Naive thymus-derived CD8-positive, alpha-beta T cell (primary cell): ENCODE measurements around the gene ZNF670. TPM values are rescaled to one million over a fixed set of nuclear protein-coding genes. Genes with fewer than 3 reads are reported as not detected.
A peak's percentile ranks its signal among the peaks of the same experiment; 100 is the strongest.

Source experiments
- ATAC-seq, 2 donors: fragments of 150-1000 bp; cut with Tn5 transposase in 1 of 2; sonication (Bioruptor Pico), chemical (Tn5 transposase) in 1 of 2; 1 replicate in 1 of 2; 2 replicates in 1 of 2; pipeline ENCODE4 v1.10.0; 2021; ENCODE audit warnings: mild to moderate bottlenecking in 2 of 2, moderate library complexity in 2 of 2
- POLR2A ChIA-PET: fragments of 350-600 bp; sonication (Branson Sonifier 250); formaldehyde crosslinking; loops from one replicate; lab custom pipeline; 2021; ENCODE audit warnings: antibody characterized with exemption; lab: Charles Lee
- DNase-seq, 10 donors: peaks; one replicate each; pipeline versions ENCODE4 v3.0.0 to v3.0.0-alpha.2; 2020 to 2022
- H3K27ac Mint-ChIP-seq, 10 donors: one replicate each; pipeline ENCODE4 v1.8.0; 2020 to 2022; ENCODE audit warnings: mild to moderate bottlenecking in 10 of 10, mixed read lengths in 10 of 10, moderate library complexity in 4 of 10, inconsistent platforms in 1 of 10
- H3K27me3 Mint-ChIP-seq, 5 donors: one replicate each; pipeline ENCODE4 v1.8.0; 2021 to 2022; ENCODE audit warnings: mixed read lengths in 5 of 5
- H3K36me3 Mint-ChIP-seq, 3 donors: one replicate each; pipeline ENCODE4 v1.8.0; 2020 to 2022; ENCODE audit warnings: mixed read lengths in 3 of 3, mild to moderate bottlenecking in 2 of 3, inconsistent platforms in 1 of 3
- H3K4me1 Mint-ChIP-seq, 4 donors: one replicate each; pipeline ENCODE4 v1.8.0; 2021 to 2022; ENCODE audit warnings: mixed read lengths in 4 of 4
- H3K4me3 Mint-ChIP-seq, 10 donors: one replicate each; pipeline ENCODE4 v1.8.0; 2020 to 2022; ENCODE audit warnings: mild to moderate bottlenecking in 10 of 10, mixed read lengths in 10 of 10, moderate library complexity in 6 of 10, inconsistent platforms in 1 of 10
- H3K9me3 Mint-ChIP-seq, 9 donors: one replicate each; pipeline ENCODE4 v1.8.0; 2020 to 2022; ENCODE audit warnings: mixed read lengths in 9 of 9, mild to moderate bottlenecking in 3 of 9, inconsistent platforms in 1 of 9, moderate library complexity in 1 of 9
- polyA plus RNA-seq, 3 donors: library from polyadenylated mRNA; unstranded; fragments of 300-500 nt; fragmentation: Illumina TruSeq; gene quantifications; one replicate each; pipeline ENCODE4 v1.2.3, GENCODE V29; 2021
- total RNA-seq, 8 experiments: library from RNA in 2 of 8; stranded (reverse) in 2 of 8; gene quantifications; one replicate each; pipeline ENCODE4 v1.2.3 and lab custom pipeline; 2021 to 2026

Gene ZNF670
- total and polyA plus RNA-seq, 5 experiments from 2014 or later: 0.42 to 2.5 (median 1.4) TPM

GRCh38 chr1:247100676-247101279 is 22.2 kb upstream of the ZNF670 start:
- DNase-seq (no peak), ATAC-seq (no peak)
- Mint-ChIP-seq H3K36me3 (peaks cover 44 to 68% (median 46%) of the 10 kb centered on the region in 3 donors), H3K4me1 (peaks cover 7 to 26% (median 20%) of the 10 kb centered on the region in 4 donors), H3K27ac (no peak overlapping the region), H3K9me3 (peaks cover 0 to 86% (median 43%) of the 10 kb centered on the region in 9 donors), H3K27me3 (no peaks in the 10 kb centered on the region), H3K4me3 (no peak overlapping the region)
- POLR2A ChIA-PET: no interaction called here

- Mint-ChIP-seq H3K27ac (no peak overlapping the region), H3K9me3 (peaks cover 0 to 86% (median 36%) of the 10 kb centered on the region in 9 donors), H3K4me1 (peaks cover 0 to 2% (median 1%) of the 10 kb centered on the region in 4 donors), H3K27me3 (no peaks in the 10 kb centered on the region), H3K36me3 (peaks cover 35 to 58% (median 37%) of the 10 kb centered on the region in 3 donors), H3K4me3 (no peak overlapping the region)
- no peak for DNase-seq
- ATAC-seq: no peak
- POLR2A ChIA-PET: no interaction called here
Observed at GRCh38 chr1:247096958-247097357, 18.3 kb upstream of the ZNF670 start.

GRCh38 chr1:247096544-247096943 is 17.9 kb upstream of the ZNF670 start:
- DNase-seq: no peak
- POLR2A ChIA-PET: no interaction called here
- ATAC-seq: no peak
- Mint-ChIP-seq H3K36me3 (peaks cover 31 to 54% (median 33%) of the 10 kb centered on the region in 3 donors), H3K27me3 (no peaks in the 10 kb centered on the region), H3K9me3 (peaks cover 0 to 82% (median 36%) of the 10 kb centered on the region in 9 donors), H3K4me3 (no peak overlapping the region), H3K27ac (no peak overlapping the region), H3K4me1 (peaks cover 0 to 2% (median 1%) of the 10 kb centered on the region in 4 donors)

GRCh38 chr1:247096112-247096511 is 17.5 kb upstream of the ZNF670 start:
- H3K4me1 Mint-ChIP-seq: peaks cover 0 to 2% (median 1%) of the 10 kb centered on the region in 4 donors
- H3K27ac Mint-ChIP-seq: no peak overlapping the region
- POLR2A ChIA-PET: no interaction called here
- no peak overlapping the region for H3K4me3 Mint-ChIP-seq
- no peak for DNase-seq
- H3K27me3 Mint-ChIP-seq: no peaks in the 10 kb centered on the region
- H3K36me3 Mint-ChIP-seq: peaks cover 27 to 50% (median 32%) of the 10 kb centered on the region in 3 donors
- H3K9me3 Mint-ChIP-seq: peaks cover 0 to 78% (median 36%) of the 10 kb centered on the region in 9 donors
- no peak for ATAC-seq

GRCh38 chr1:247090455-247090854 is 11.8 kb upstream of the ZNF670 start:
- peaks cover 0 to 27% (median 4%) of the 10 kb centered on the region in 9 donors for H3K9me3 Mint-ChIP-seq
- POLR2A ChIA-PET: interaction anchor here (0.6 kb wide), 1 partner anchor 169 kb away, joined by 3 read pairs; no protein-coding TSS in a partner anchor
- H3K27me3 Mint-ChIP-seq: peaks cover 0 to 3% (median 0%) of the 10 kb centered on the region in 5 donors
- no peak overlapping the region for H3K4me3 Mint-ChIP-seq
- H3K27ac Mint-ChIP-seq: no peak overlapping the region
- no peaks in the 10 kb centered on the region for H3K4me1 Mint-ChIP-seq
- H3K36me3 Mint-ChIP-seq: no peaks in the 10 kb centered on the region
- ATAC-seq (no peak), DNase-seq (no peak)

- H3K9me3 Mint-ChIP-seq: peaks cover 0 to 23% (median 6%) of the 10 kb centered on the region in 9 donors
- no peaks in the 10 kb centered on the region for H3K4me1 Mint-ChIP-seq
- H3K4me3 Mint-ChIP-seq: no peak overlapping the region
- H3K27ac Mint-ChIP-seq: no peak overlapping the region
- POLR2A ChIA-PET: interaction anchor here (0.6 kb wide), 2 partner anchors 9 to 170 kb away, joined by 3 read pairs; no protein-coding TSS in a partner anchor
- H3K36me3 Mint-ChIP-seq: peaks cover 0 to 1% (median 0%) of the 10 kb centered on the region in 3 donors
- no peak for DNase-seq
- no peak for ATAC-seq
- peaks cover 0 to 7% (median 4%) of the 10 kb centered on the region in 5 donors for H3K27me3 Mint-ChIP-seq
Observed at GRCh38 chr1:247089616-247090375, 11.2 kb upstream of the ZNF670 start.

- POLR2A ChIA-PET: no interaction called here
- Mint-ChIP-seq H3K36me3 (peaks cover 0 to 4% (median 0%) of the 10 kb centered on the region in 3 donors), H3K4me1 (no peaks in the 10 kb centered on the region), H3K4me3 (no peak overlapping the region), H3K27me3 (peaks cover 0 to 9% (median 5%) of the 10 kb centered on the region in 5 donors), H3K27ac (no peak overlapping the region), H3K9me3 (peaks cover 0 to 15% (median 3%) of the 10 kb centered on the region in 9 donors)
- DNase-seq (no peak), ATAC-seq (no peak)
Observed at GRCh38 chr1:247088967-247089366, 10.4 kb upstream of the ZNF670 start.

GRCh38 chr1:247087256-247087655 is 8.6 kb upstream of the ZNF670 start:
- Mint-ChIP-seq H3K4me1 (no peaks in the 10 kb centered on the region), H3K9me3 (peaks cover 0 to 5% (median 0%) of the 10 kb centered on the region in 9 donors), H3K27me3 (peaks cover 2 to 13% (median 5%) of the 10 kb centered on the region in 5 donors), H3K27ac (no peak overlapping the region), H3K4me3 (no peak overlapping the region), H3K36me3 (peaks cover 0 to 4% (median 0%) of the 10 kb centered on the region in 3 donors)
- no peak for ATAC-seq
- DNase-seq: no peak
- POLR2A ChIA-PET: no interaction called here

GRCh38 chr1:247085310-247085709 is 6.7 kb upstream of the ZNF670 start:
- Mint-ChIP-seq H3K36me3 (peaks cover 0 to 4% (median 0%) of the 10 kb centered on the region in 3 donors), H3K4me3 (no peak overlapping the region), H3K27ac (no peak overlapping the region), H3K9me3 (peaks cover 0 to 3% (median 0%) of the 10 kb centered on the region in 9 donors), H3K4me1 (no peaks in the 10 kb centered on the region), H3K27me3 (peaks cover 2 to 18% (median 6%) of the 10 kb centered on the region in 5 donors)
- ATAC-seq (no peak), DNase-seq (no peak)
- POLR2A ChIA-PET: no interaction called here

GRCh38 chr1:247084771-247085170 is 6.2 kb upstream of the ZNF670 start:
- Mint-ChIP-seq H3K27ac (peak overlapping the region in 1 of 10 donors; percentile 22), H3K36me3 (peaks cover 0 to 4% (median 0%) of the 10 kb centered on the region in 3 donors), H3K4me1 (peaks cover 0 to 3% (median 0%) of the 10 kb centered on the region in 4 donors), H3K9me3 (peaks cover 0 to 3% (median 0%) of the 10 kb centered on the region in 9 donors), H3K27me3 (peaks cover 2 to 18% (median 6%) of the 10 kb centered on the region in 5 donors), H3K4me3 (no peak overlapping the region)
- ATAC-seq (no peak), DNase-seq (no peak)
- POLR2A ChIA-PET: no interaction called here

- Mint-ChIP-seq H3K27me3 (peaks cover 0 to 8% (median 2%) of the 10 kb centered on the region in 5 donors), H3K9me3 (peaks cover 0 to 19% (median 6%) of the 10 kb centered on the region in 9 donors), H3K4me3 (peak overlapping the region; percentile 88 to 95 (median 91)), H3K27ac (peak overlapping the region in 8 of 10 donors; percentile 24 to 94 (median 78)), H3K4me1 (peaks cover 7 to 29% (median 22%) of the 10 kb centered on the region in 4 donors), H3K36me3 (peaks cover 0 to 9% (median 5%) of the 10 kb centered on the region in 3 donors)
- DNase-seq (peak in 2 of 10 donors; percentile 6 to 19), ATAC-seq (no peak)
- POLR2A ChIA-PET: interaction anchor here (0.5 to 1.6 kb wide), 3 partner anchors 11 to 131 kb away, joined by 4 to 8 read pairs (median 6); partner anchors contain the start of gene ZNF669
Observed at GRCh38 chr1:247079141-247079874, 697 bp upstream of the ZNF670 start.

GRCh38 chr1:247077876-247078257 is 744 bp downstream of the ZNF670 start:
- no peak for DNase-seq
- POLR2A ChIA-PET: interaction anchor here (1.1 to 1.4 kb wide), 2 partner anchors 26 to 146 kb away, joined by 4 to 8 read pairs; partner anchors contain the start of genes AHCTF1 and ZNF669
- Mint-ChIP-seq H3K4me1 (peaks cover 7 to 29% (median 22%) of the 10 kb centered on the region in 4 donors), H3K27ac (peak overlapping the region; percentile 0 to 90 (median 78)), H3K27me3 (peaks cover 0 to 8% (median 0%) of the 10 kb centered on the region in 5 donors), H3K36me3 (peaks cover 0 to 18% (median 11%) of the 10 kb centered on the region in 3 donors), H3K9me3 (peaks cover 0 to 32% (median 9%) of the 10 kb centered on the region in 9 donors), H3K4me3 (peak overlapping the region; percentile 88 to 95 (median 91))
- peak; percentile 11 to 25 for ATAC-seq
